ENCODE data around the gene NCBP3. TPM values are rescaled to one million over a fixed set of nuclear protein-coding genes. Genes with fewer than 3 reads are reported as not detected.
A peak's percentile ranks its signal among the peaks of the same experiment; 100 is the strongest.
"Not testable (repeated sequence)": the region's sequence is repeated elsewhere in the genome, so short reads cannot be mapped to it uniquely, and the experiment has no call there.

Gene NCBP3
- total RNA-seq, 4 donors from 2014 or later = 24.8 to 41.6 (median 32.2) TPM

DNA sequence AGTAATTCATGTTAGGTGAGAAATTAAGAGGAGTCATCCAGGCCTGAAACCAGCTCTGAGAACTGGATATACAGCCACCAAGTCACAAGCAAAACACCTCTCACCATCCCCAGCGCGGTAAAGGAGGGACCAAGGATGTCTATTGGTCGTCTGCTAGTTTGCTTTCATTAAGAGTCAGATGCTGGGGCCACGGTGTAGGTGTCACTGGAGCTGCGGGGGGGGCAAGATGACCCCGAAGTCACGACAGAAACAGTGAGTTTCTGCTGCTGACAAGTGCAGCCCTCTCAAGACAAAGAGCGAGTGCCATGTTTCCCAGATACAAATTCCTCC, 790 bp downstream of the NCBP3 start:
- Histone ChIP-seq H3K27me3 (no peaks in the 10 kb centered on the region), H3K4me1 (peaks cover 0 to 16% (median 4%) of the 10 kb centered on the region in 4 donors), H3K36me3 (peaks cover 0 to 19% (median 0%) of the 10 kb centered on the region in 3 donors), H3K9me3 (no peaks in the 10 kb centered on the region), H3K4me3 (peak overlapping the region; percentile 99 to 100 (median 100)), H3K27ac (peak overlapping the region; percentile 90 to 96 (median 92))
- no peak for TF ChIP-seq POLR2A (IDR thresholded peaks at IDR 0.05)
- TF ChIP-seq, protein P1, sequence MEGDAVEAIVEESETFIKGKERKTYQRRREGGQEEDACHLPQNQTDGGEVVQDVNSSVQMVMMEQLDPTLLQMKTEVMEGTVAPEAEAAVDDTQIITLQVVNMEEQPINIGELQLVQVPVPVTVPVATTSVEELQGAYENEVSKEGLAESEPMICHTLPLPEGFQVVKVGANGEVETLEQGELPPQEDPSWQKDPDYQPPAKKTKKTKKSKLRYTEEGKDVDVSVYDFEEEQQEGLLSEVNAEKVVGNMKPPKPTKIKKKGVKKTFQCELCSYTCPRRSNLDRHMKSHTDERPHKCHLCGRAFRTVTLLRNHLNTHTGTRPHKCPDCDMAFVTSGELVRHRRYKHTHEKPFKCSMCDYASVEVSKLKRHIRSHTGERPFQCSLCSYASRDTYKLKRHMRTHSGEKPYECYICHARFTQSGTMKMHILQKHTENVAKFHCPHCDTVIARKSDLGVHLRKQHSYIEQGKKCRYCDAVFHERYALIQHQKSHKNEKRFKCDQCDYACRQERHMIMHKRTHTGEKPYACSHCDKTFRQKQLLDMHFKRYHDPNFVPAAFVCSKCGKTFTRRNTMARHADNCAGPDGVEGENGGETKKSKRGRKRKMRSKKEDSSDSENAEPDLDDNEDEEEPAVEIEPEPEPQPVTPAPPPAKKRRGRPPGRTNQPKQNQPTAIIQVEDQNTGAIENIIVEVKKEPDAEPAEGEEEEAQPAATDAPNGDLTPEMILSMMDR (IDR thresholded peaks at IDR 0.05) = no peak
- DNase-seq = peak in 1 of 3 donors; percentile 28

GRCh38 chr17:3844556-3844955, 1.5 kb downstream of the NCBP3 start:
- not testable (repeated sequence) for DNase-seq, H3K9me3 ChIP-seq, H3K27me3 ChIP-seq, H3K27ac ChIP-seq
- H3K36me3 ChIP-seq = peaks cover 0 to 24% (median 0%) of the 10 kb centered on the region in 3 donors
- peak overlapping the region in 1 of 4 donors; percentile 99 for H3K4me3 ChIP-seq
- H3K4me1 ChIP-seq = peaks cover 0 to 16% (median 4%) of the 10 kb centered on the region in 4 donors

- no peaks in the 10 kb centered on the region for H3K27me3 ChIP-seq
- no peaks in the 10 kb centered on the region for H3K9me3 ChIP-seq
- TF ChIP-seq POLR2A (IDR thresholded peaks at IDR 0.05) = no peak
- TF ChIP-seq, protein P1 (IDR thresholded peaks at IDR 0.05) = peak; percentile 5 to 69 (median 58)
- no peak overlapping the region for H3K4me3 ChIP-seq
- H3K27ac ChIP-seq = no peak overlapping the region
- DNase-seq = peak in 2 of 3 donors; percentile 66 to 77
- peaks cover 0 to 20% (median 4%) of the 10 kb centered on the region in 4 donors for H3K4me1 ChIP-seq
- H3K36me3 ChIP-seq = peaks cover 0 to 29% (median 0%) of the 10 kb centered on the region in 3 donors
Measured at GRCh38 chr17:3843935-3844516, 2.0 kb downstream of the NCBP3 start.

DNA sequence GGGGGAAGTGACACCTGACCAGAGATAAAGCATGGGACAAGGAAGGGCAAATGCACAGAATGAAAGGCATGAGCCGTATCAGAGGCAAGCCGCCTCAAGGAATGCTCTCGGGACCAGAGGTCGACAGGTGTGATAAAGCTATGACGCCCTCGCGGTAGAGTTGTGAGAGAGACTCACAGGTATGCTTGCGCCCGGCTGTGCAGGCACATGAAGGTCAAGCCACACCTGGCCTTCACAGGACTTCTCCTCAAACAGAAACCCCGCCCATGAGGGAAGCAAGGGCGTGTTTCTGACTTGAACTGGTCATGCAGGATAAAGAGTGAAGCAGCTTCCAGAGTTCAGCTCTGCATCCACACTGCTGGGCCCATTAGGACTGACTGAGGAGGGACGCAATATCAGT, 7.8 kb downstream of the NCBP3 start:
- TF ChIP-seq, protein P1 (IDR thresholded peaks at IDR 0.05) = no peak
- peak in 1 of 2 donors; percentile 69 for TF ChIP-seq POLR2A (IDR thresholded peaks at IDR 0.05)
- Histone ChIP-seq H3K27ac (peak overlapping the region in 3 of 4 donors; percentile 30 to 65 (median 42)), H3K27me3 (no peaks in the 10 kb centered on the region), H3K4me1 (peaks cover 0 to 11% (median 0%) of the 10 kb centered on the region in 4 donors), H3K9me3 (no peaks in the 10 kb centered on the region), H3K36me3 (peaks cover 0 to 75% (median 0%) of the 10 kb centered on the region in 3 donors), H3K4me3 (no peak overlapping the region)
- peak in 2 of 3 donors; percentile 91 to 95 for DNase-seq

DNA sequence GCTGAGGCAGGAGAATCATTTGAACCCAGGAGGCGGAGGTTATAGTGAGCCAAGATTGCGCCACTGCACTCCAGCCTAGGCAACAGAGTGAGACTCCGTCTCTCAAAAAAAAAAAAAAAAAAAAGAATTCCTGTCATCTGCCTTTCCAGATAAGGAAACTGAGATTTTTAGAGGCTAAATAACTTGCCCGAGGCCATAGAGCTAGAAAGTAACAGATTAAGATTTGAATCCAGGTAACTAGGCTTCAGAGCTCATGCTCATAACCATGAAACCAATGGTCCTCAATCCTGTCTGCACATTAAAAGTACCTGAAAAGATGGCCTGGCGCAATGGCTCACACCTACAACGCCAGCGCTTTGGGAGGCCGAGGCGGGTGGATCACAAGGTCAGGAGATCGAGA, 9.5 kb downstream of the NCBP3 start:
- no peak for TF ChIP-seq POLR2A (IDR thresholded peaks at IDR 0.05)
- TF ChIP-seq, protein P1 (IDR thresholded peaks at IDR 0.05) = no peak
- Histone ChIP-seq H3K36me3 (peaks cover 0 to 68% (median 0%) of the 10 kb centered on the region in 3 donors), H3K27me3 (no peaks in the 10 kb centered on the region)

GRCh38 chr17:3835410-3836229, 10.4 kb downstream of the NCBP3 start:
- no peak overlapping the region for H3K27ac ChIP-seq
- H3K27me3 ChIP-seq = no peaks in the 10 kb centered on the region
- peaks cover 0 to 11% (median 0%) of the 10 kb centered on the region in 4 donors for H3K4me1 ChIP-seq
- no peak for TF ChIP-seq POLR2A (IDR thresholded peaks at IDR 0.05)
- TF ChIP-seq, protein P1 (IDR thresholded peaks at IDR 0.05) = no peak
- H3K9me3 ChIP-seq = no peaks in the 10 kb centered on the region
- H3K36me3 ChIP-seq = peaks cover 0 to 62% (median 0%) of the 10 kb centered on the region in 3 donors
- no peak overlapping the region for H3K4me3 ChIP-seq
- DNase-seq = no peak

More for the DNA sequence above, 9.5 kb downstream of the NCBP3 start:
- Histone ChIP-seq H3K4me1 (peaks cover 0 to 11% (median 0%) of the 10 kb centered on the region in 4 donors), H3K27ac (no peak overlapping the region), H3K4me3 (no peak overlapping the region), H3K9me3 (no peaks in the 10 kb centered on the region)
- no peak for DNase-seq

Data from Peyer's patch (tissue), 4 donors.